Amniotic epithelial cell (primary cell): ENCODE measurements around the gene TMEM94.
"Not testable (repeated sequence)": the region's sequence is repeated elsewhere in the genome, so short reads cannot be mapped to it uniquely, and the experiment has no call there.

Experiments used
- DNase-seq: peaks from one replicate; pipeline ENCODE4 v3.0.0-alpha.2; 2010; ENCODE audit warnings: low read depth

TMEM94 gene

GRCh38 chr17:75476752-75477489 lies 20.5 kb downstream of the TMEM94 start:
- no peak for DNase-seq

GRCh38 chr17:75477490-75477862 lies 21.0 kb downstream of the TMEM94 start:
- not testable (repeated sequence) for DNase-seq

- DNase-seq = no peak
Measured at GRCh38 chr17:75478508-75478907, 22.1 kb downstream of the TMEM94 start.

GRCh38 chr17:75480281-75480680 lies 23.8 kb downstream of the TMEM94 start:
- no peak for DNase-seq

DNA sequence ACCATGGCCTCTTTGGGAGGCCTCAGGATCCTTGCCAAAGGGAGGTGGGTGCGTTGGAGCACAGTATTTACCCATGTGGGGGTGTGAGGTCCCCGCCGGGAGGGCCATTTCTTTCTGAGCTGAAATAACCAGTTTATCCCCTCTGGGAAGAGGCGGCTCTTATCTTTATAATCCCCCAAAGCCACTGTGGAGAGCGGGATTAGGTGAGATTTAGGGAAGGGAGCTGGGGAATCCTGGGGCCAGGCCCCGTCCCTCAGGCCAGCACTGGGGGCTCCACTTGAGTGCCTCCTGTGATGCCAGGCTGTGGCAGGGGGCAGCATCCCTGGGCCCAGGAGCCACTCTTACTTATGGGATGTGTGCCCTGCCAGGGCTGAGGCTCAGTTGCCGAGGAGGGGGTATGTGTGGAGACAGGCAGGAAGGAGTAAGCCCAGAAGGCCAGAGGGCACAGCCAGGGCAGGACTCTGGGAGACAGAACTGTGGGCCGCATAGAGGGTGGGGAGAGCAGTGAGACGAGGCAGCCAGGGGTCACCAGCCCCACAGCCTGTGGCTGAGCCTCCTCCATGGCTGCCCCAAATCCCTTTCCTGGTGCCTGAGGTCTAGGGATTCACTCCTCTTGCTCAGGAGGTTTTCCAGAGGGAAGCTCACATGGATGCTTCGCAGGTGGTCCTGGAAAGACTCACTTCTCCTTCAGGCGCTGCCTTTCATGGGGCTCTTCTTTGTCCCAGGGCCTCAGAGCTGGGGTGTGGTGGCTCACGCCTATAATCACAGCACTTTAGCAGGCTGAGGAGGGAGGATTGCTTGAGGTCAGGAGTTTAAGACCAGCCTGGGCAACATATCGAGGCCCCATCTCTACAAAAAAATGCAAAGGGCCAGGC lies 25.0 kb downstream of the TMEM94 start:
- DNase-seq = no peak

- DNase-seq = no peak
Measured at GRCh38 chr17:75482098-75482942, 25.9 kb downstream of the TMEM94 start.

DNA sequence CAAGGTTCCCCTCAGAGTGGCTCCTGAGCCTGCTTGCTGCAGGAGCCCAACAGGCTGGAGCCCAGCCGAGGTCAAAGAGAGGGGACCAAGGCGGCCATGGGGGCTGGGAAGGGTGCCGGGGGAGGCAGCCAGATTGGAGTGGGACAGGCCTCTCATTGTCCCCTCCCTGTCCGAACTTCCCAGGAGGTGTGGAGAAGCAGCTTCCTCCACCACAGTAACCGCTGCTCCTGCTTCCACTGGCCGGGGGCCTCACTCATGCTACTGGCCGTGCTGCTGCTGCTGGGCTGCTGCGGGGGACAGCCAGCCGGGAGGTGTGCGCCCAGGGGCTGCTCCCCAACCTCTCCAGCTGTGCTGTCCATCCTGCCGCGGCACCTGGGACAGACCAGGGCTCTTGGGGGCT lies 29.3 kb downstream of the TMEM94 start:
- DNase-seq = no peak

GRCh38 chr17:75486151-75486550 lies 29.7 kb downstream of the TMEM94 start:
- no peak for DNase-seq

- DNase-seq = no peak
Measured at GRCh38 chr17:75486951-75487350, 30.5 kb downstream of the TMEM94 start.

DNA sequence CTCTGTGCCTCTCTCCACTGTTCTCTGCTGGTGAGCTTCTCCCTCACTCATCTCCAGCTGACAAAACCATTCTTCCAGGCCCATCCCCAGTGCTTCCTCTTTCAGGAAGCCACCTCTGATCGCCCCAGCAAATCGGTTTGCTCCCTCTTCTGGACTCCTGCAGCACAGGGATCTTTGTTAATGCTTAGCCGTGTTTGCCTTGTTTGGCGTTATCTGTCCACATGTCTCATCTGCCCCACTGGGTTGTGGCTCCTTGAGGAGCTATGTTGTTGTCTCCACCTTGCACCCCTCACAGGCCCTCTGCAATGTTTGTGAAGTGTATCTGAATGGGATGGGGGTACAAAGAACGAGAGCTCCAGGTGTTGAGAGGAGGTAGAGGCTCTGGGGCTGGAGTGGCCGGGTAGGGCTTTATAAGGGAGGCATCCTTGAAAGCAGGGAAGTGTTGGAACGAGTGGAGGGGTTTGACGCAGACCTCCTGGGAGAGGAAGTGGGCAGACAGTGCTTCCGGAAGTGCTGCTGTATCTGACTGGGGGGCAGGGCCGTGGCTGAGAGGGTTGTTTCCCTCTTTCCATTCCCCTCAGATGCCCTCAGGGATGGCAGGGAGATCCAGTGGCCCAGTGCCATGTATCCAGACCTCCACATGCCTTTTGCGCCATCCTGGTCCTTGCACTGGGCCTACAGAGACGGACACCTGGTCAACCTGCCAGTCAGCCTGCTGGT lies 31.1 kb downstream of the TMEM94 start:
- no peak for DNase-seq

DNA sequence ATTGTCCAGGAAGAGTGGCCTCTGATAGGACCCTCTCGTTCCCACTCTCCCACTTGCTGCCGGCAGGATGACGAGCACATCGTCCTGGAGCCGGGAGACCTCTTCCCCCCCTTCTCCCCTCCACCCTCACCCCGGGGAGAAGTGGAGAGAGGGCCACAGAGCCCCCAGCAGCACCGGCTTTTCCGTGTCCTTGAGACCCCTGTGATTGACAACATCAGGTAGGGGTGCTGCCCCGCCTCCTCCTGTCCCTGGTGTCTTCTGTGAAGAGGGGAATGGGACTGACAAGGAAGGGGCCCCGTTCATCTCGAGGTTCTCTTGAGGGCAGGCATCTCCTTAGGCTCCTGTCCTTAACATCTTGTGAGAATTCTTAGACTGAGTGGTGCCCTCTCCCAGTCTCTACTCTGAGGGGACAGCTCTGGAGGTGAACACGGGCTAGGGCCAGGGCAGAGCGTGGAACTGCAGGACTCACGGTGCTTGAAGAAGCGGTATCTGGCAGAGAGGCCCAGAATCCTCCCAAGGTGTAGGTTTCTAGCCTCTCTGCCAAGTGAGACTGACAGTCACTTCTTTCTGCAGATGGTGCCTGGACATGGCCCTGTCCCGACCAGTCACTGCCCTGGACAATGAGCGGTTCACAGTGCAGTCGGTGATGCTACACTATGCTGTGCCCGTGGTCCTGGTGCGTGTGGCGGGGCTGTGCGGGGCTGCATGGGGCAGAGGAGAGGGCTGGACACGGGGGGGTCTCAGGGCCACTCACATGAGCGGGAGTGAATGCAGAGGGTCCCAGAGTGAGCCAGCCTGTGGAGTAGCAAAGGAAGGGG lies 32.5 kb downstream of the TMEM94 start:
- no peak for DNase-seq

- no peak for DNase-seq
Measured at GRCh38 chr17:75489511-75489955, 33.1 kb downstream of the TMEM94 start.

GRCh38 chr17:75490173-75490743 lies 33.8 kb downstream of the TMEM94 start:
- no peak for DNase-seq

DNA sequence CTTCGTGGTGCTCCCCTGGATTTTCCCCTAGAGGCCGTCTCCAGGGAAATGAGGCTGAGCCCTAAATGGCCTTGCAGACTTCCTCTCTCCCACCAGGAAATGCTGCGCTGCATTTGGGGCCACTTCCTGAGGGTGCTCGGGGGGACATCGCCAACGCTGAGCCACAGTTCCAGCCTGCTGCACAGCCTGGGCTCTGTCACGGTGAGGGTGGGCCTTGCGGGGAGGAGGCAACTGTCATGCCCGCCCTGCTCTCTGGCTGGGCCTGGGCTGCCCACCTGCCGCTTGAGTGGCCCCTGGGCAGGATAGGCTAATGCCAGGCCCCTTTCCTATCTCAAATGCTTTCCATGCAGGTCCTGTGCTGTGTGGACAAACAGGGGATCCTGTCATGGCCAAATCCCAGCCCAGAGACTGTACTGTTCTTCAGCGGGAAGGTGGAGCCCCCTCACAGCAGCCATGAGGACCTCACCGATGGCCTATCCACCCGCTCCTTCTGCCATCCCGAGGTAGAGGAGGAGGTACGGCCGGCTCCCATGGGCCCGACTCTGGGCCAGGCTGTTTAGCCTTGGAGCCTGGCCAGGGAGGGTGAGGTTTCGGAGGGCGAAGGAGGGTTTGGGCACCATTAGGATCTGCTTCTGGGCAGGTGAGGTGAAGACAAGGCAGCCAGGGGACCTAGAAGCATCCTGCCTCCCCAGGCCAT lies 34.7 kb downstream of the TMEM94 start:
- DNase-seq = no peak

DNA sequence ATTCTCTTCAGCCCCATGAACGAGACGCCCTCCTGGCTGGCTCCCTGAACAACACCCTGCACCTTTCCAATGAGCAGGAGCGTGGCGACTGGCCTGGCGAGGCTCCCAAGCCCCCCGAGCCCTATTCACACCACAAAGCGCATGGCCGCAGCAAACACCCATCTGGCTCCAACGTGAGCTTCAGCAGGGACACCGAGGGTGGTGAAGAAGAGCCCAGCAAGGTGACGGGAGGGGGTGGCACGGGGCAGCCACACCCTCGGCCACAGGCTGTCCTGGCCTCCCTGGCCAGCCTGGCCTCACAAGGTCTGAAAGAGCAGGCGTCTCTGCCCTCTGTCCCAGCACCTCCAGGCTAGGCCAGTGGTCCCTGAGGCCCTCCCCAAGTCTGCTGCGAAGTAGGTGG lies 35.2 kb downstream of the TMEM94 start:
- DNase-seq = no peak

DNA sequence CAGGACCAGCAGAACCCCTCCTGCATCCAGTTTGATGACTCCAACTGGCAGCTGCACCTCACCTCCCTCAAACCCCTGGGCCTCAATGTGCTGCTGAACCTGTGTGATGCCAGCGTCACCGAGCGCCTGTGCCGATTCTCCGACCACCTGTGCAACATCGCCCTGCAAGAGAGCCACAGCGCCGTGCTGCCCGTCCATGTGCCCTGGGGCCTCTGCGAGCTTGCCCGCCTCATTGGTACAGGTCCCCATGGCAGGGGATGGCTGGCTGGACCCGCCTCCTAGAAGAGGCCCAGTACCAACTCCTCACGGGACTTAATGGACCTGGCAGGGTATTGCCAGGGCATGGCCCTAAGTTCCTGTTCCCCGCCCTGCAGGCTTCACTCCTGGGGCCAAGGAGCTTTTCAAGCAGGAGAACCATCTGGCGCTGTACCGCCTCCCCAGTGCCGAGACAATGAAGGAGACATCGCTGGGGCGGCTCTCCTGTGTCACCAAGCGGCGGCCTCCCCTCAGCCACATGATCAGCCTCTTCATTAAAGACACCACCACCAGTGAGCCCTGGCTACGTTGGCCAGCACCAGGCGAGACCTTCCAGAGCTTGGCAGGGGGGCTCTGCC lies 36.2 kb downstream of the TMEM94 start:
- no peak for DNase-seq

DNA sequence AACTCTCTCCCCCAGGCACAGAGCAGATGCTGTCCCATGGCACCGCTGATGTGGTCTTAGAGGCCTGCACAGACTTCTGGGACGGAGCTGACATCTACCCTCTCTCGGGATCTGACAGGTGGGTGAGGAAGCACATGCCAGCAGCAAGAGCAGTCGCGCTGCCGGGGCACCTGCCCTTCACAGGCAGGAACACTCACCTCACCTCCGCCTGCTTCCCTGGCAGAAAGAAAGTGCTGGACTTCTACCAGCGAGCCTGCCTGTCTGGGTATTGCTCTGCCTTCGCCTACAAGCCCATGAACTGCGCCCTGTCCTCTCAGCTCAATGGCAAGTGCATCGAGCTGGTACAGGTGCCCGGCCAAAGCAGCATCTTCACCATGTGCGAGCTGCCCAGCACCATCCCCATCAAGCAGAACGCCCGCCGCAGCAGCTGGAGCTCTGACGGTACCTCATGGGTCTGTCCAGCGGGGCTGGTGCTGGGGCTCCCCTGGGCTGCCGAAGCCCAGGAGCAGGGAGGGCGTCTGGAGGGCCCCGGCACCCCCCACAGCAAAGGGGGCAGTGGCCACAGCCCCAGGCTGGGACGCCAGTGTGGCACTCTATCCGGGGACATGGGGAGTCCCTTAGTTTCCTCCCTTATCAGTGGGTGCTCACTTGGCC lies 37.2 kb downstream of the TMEM94 start:
- no peak for DNase-seq

DNA sequence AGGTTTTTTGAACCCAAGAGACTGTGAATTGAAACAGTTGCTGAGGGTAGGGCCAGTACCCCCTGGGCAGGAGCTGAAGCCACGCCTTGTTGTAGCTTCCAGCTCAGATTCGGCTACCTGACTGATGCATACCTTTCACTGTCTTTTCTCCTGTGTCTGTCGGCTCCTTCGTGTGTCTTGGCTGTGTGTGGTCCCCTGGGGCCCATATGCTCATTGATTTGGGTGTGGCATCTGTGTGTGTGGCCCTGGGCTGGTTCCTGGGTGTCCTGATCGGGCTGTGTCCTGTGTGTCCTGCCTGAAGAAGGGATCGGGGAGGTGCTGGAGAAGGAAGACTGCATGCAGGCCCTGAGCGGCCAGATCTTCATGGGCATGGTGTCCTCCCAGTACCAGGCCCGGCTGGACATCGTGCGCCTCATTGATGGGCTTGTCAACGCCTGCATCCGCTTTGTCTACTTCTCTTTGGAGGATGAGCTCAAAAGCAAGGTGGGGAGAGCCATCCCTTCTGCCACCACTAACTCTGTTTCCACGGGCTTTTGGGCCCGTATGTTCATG lies 38.0 kb downstream of the TMEM94 start:
- DNase-seq = no peak

- no peak for DNase-seq
Measured at GRCh38 chr17:75496005-75496404, 39.6 kb downstream of the TMEM94 start.
